DMS53 treated with DMSO at 0.1 percent for 48 hours (cell line): ENCODE measurements around the gene DHPS.
"Not testable (repeated sequence)": the region's sequence is repeated elsewhere in the genome, so short reads cannot be mapped to it uniquely, and the experiment has no call there.

Experiments
- DNase-seq: peaks from one replicate; lab custom pipeline; 2025; ENCODE audit not compliant: unreplicated experiment; lab: John Stamatoyannopoulos, UW

DHPS gene

DNA sequence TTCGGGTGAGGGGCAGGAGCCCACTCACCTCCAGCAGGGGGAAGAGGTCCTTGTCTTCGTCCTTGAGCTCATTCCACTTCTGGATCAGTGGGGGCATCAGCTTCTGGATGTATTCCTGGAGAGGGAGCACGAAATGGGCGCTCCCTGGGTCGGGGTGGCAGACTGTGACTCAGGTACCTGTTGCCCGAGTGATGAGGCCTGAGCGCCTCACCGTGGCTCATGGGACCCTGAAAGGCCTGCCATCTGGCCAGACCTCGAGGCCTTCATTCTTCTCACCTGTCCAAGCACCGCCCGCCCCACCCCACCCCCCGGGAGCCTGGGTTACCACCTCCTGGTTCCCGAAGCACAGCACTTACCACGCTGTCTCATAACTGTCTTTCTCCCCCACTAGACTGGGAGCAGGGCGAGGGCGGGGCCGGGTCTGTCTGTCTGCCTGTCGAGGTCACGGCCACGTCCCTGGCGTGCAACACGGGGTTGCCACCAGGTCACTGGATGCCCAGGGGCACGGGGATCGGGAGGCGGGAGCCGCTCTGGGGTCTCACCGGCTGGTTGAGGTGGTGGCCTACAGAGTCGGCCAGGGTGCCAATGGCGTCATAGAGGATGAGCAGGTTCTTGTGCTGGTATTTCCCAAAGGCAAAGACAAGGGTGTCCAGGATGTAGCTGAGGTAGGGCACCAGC is 24.1 kb upstream of the DHPS start:
- DNase-seq = no peak

DNA sequence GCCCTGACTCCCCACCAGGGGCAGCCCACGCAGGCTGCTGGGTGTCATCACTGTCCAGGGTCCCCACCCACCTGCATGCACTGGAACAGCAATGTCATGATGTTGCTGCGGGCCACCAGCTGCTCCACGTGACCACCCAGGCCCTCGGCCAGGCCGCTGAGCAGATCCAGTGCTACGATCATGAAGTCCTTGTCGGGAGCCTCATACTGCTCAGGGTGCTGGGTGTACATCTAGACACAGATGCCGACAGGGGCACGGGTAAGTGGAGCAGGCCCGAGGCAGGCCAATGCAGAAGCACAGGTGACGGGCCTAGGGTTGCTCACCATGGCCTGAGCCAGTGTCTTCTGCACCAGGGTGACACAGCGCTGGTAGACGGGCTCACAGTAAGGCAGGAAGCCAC is 23.5 kb upstream of the DHPS start:
- DNase-seq = no peak

DNA sequence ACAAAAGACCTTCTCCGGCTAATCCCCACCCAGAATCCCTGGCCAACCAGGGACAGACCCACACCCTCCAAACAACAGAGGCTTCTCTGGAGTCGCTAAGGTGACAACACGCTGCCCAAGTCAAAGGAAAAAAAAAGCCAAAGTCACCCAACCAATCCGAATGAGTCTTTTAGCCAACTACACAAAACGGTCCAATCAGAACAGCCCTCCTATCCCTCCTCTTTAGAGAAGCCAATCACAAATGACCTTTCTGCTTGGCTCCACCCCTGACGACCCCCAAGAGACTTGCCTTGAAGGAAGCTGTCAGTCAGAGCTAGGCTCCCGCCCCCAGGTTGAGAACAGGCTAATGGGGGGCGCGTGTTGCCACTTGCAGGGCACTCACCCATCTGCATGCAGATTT is 21.4 kb upstream of the DHPS start:
- DNase-seq = no peak

DNA sequence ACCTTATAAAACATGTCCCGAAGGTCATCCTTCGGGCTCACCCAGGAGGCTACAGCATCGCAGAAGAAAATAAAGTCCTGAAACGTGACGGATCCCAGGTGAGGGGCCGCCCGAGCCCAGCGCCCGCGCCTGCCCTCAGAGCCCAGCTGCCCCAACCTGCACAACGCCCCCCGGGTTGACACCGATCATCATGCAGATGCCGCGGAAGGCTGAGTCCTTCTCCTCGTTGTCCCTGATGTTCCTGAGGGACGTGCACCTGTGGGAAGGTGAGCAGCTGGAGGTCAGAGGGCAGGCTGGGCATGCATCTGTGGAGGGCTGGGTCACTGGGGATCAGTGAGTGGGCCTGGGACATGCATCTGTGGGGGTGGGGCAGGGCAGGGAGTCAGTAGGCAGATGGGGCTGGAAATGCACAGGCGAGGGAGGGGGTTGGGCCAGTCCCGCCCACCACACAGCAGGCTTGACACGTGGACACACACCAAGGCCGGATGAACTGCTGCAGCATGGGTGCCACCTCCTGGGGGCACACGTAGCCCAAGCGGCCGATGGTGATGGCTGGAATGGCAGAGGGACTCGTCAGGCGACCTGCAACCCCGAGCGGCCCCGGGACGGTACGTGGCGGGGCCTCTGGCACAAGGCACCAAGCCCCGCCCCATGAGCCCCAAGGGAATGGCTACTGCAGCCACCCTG is 20.1 kb upstream of the DHPS start:
- no peak for DNase-seq

DNA sequence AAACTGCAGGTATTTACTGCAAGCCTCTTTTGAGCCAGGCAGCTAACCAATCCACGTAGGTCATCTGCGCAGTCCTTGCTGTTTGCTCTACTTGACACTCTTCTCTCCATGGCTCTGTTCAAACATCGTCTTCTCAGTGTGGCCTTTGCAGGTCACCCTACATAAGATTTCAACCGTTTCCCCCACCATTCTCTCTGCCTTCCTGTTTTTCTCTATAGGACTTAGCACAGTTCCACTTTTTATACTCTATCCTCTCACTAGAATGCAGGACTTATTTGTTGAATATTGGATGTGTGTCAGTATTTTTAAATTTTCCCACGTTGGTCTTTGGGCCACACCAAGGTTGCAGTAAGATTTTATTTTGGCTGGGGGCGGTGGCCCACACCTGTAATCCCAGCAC is 16.5 kb upstream of the DHPS start:
- DNase-seq = no peak

DNA sequence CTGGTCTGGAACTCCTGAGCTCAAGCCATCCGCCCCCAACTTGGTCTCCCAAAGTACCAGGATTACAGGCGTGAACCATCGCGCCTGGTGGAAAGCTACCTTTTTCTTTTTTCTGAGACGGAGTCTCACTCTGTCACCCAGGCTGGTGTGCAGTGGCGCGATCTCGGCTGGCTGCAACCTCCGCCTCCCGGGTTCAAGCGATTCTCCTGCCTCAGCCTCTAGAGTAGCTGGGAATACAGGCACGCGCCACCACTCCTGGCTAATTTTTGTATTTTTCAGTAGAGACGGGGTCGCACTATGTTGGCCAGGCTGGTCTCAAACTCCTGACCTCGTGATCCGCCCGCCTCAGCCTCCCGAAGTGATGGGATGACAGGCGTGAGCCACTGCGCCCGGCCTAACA is 15.7 kb upstream of the DHPS start:
- not testable (repeated sequence) for DNase-seq

DNA sequence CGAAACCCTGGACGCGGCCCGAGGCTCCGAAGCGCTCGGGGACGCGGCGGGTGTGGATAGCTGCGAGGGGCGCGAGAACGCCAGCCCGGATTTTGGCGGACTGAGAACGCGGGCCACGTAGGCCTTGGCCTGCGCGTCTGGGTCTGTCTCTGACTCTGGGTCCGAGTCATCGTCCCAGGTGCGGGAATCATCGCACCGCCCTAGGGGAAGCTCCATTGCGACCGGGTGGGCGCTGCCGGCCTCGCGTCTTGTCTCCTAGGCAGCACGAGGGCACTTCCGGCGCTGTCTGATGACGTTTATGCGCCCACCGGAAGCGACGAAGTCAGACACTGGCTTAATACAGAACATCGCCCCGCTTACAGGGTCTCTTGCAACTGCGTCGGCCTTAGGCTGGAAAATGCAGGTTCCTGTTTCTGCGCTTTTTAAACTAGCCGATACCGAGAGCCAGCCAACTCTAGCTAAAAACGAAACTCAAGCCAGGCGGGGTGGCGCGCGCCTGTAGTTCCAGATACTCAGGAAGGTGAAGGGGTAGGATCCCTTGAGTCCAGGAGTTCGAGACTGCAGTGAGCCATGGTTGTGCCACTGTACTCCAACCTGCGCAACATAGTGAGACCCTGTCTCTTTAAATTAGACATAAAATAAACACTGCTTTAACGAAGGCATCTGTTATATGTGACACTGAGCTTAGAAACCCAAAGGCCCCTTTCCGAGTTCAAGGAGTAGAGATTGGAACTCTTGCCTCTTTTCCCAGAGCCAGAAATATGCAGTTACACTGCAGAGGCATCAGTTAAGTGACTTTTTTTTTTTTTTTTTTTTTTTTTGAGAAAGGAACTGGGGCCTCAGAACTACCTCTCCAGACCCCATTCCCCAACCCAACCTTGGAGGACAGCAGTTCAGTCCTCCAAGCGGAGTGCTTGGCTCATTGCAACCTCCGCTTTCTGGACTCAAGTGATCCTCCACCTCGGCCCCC is 15.0 kb upstream of the DHPS start, which contains the start of gene FBXW9:
FBXW9 (minus strand) TSS at position 266 of the 970 bp plus-strand sequence; CDS start at position 216, 50 bp downstream.
- DNase-seq = peak; percentile 66

DNA sequence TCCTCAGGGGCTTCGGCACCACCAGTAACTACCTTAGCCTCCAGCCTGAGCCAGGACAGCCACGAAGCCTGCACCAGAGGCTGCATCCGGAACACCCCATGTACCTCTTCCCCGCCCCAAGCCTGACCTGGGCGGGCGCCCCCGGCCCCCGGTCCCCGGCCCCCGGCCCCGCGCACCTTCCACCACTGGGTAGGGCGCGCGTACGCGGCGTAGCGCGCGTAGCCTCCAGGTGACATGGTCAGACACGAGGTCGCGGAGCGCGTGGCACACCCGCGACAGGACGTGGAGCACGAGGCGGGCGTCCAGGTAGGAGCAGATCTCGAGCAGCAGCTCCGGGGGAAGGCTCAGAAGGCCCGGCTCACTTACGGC is 14.3 kb upstream of the DHPS start:
- no peak for DNase-seq

DNA sequence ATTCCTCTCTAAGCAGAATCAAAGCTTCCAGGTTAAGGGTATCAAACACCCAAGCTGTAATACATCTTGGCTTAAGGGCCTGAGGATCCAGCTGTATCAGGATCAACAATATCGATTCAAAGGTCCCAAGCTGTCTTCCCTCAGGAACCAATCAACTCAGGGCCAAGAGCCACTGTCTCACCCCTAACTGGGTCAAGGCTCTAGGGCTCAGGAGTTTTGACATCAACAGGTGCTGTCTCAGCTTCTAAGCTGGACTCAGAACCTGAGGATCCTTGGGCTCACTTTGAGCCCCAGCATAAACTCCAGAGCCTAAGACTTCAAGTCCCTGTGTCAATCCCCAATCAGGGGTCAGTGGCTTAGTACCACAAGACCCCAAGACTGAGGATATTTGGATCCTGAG is 13.8 kb upstream of the DHPS start:
- no peak for DNase-seq

DNA sequence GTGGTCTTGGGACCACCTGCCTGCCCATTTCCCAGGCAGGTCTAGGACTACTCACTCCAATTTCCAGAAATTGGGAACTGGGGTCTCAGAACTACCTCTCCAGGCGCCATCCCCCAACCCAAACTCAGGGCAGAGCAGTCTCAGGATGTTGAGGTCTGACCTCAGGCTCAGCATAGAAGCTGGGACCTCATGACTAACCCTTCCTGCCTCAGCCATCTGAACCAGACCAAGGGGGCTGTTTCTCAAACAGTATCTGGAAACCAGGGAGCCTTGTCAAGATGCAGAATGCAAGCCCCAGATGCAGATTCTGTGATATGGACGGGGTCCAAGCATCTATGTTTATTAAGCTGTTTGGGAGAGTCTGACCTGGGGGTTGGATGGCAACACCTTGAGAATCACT is 13.4 kb upstream of the DHPS start:
- no peak for DNase-seq

DNA sequence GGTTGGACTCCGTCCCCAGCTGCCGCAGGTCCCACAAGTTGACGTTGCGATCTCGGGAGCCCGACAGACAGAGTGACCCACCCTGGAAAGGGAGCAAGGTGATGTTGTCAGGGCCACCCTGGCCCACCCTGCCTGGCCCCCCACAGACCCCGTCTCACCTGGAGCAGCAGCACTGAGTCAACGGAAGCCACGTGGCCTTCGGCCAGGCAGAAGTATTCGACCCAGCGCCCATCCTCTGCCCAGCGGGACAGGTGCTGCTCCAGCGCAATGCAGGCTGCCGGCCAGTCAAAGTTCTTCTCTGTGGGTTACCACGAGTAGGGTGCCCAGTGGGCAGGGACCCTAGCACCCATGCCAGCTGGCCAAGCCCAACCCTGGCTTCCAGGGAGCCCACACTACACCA is 13.0 kb upstream of the DHPS start:
- no peak for DNase-seq

DNA sequence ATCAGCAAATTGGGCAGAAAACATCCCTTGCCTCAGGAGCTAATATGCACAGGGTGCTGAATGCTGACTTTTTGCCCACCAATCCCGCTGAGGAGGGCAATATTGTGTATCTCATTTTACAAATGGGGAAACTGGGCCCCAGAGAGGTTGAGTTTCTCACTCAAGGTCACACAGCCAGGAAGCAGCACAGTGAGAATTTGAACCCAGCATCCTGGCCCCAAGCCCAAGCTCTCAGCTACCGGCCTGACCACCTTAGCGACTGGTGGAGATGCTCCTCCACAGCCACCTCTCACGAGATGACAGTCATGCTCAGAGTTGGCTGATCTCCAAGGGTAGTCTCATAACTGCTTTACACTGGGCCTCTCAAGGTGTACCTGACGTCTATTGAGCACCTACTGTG is 11.3 kb upstream of the DHPS start:
- DNase-seq = no peak

DNA sequence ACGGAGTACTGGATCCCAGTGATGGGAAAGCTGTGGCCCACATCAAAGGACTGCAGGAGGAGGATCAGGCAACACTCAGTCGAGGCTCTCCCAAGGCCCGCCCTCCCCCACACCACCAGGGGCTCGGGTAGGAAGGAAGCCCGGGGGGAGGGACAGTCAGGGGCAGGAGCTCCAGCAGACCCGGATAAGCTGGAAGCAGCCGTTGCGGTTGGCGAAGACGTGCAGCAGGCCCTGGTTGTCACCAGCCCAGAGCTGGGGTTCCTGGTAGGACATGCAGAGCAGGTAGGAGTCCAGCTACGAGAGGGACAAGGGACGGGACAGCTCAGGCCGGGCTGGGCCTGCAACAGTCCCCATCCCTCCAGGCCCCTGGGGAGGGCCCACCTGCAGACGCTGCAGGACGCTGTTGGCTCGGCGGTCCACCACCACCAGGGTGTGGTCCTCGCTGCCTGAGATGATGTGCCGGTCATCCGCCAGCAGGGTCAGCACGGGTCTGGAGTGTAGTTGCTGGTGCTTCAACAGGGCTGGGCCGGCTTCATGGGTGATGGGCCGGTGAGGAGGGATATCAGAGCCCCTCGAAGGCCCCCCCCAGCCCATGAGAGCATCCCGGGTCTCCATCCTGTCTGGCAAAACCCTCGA is 8.0 kb upstream of the DHPS start:
- no peak for DNase-seq

DNA sequence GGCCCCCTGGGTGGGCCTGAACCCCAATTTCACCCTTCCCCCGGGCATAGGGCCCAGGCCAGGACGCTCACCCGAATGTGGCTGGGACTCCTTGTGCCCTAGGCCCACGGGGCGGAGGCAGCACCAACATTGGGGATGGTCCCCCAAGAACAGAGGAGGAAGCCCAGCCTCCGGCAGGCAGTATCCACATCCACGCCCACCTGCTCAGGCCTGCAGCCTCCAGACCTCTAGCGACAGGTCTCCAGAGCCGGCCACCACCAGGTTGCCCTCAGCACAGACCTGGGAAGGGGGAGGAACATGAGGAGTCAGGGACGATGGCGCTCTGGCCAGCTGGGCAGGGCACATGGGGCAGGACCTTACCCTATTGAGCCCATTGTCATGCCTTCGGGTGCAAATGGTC is 7.3 kb upstream of the DHPS start:
- DNase-seq = no peak

DNA sequence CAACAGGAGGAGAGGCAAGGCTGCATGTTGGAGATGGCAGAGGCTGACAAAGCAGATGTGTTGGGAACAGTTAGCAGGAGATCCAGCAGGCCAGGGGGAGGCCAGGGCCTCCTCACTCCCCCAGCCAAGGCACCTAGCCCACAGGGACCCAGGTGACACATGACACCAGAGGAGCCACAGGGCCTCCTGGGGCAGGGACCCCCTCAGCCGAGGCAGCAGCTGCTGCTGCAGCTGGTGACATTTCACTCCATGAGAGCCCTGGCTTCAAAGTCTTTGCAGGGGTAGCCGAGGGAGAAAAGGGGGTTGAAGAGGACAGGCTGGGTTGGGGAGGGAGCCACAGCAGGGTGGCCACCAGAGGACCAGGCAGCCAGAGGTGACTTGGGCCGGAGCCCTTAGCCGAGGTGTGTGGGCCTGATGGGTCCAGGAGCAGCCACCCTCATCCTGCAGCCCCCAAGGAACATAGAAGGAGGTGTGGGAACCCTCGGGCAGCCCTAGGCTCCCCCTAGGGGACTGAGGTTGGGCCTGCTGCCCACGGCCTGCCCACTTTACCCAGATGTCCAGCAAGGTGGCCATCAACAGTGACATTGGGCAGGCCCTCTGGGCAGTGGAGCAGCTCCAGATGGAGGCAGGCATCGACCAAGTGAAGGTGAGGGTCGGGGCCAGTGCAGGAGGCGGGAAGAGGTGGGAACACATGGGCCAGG is 6.0 kb upstream of the DHPS start, which contains the start of gene GNG14:
GNG14 (plus strand) TSS at position 503 of the 701 bp plus-strand sequence; CDS start at position 554, 51 bp downstream.
- no peak for DNase-seq

DNA sequence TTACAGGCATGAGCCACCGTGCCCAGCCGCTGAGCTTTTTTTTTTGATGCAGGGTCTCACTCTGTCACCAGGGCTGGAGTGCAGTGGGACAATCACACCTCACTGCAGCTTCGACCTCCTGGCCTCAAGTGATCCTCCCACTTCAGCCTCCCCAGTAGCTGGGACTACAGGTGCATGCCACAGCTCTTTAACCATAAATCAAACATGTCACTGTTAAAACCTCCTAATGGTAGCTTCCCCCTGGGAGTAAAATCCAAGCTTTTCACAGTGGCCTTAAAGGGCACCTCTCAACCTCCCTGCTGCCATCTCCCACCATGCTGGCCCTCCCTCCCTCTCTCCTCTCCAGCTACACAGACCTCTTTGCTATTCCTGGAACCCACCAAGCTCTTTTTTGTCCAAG is 4.2 kb upstream of the DHPS start:
- no peak for DNase-seq

DNA sequence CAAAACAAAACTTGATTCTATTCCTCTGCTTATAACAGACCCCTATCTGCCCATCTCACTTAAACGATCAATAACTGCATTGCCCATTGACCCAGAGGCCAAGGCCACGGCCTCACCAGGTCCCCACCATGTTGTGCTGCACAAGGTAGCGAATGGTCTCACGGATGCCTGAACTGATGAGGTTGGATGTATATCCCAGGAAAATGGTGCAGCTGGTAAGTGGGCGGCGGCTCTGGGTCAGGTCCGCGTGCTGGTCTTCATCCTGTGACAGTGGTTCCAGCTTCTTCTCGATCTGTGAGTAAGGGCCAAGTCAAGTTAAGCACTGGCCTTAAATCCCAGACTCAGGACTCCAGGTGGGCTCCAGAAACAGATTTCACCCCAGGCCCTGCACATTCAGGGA is 1.6 kb downstream of the DHPS start:
- DNase-seq = no peak

DNA sequence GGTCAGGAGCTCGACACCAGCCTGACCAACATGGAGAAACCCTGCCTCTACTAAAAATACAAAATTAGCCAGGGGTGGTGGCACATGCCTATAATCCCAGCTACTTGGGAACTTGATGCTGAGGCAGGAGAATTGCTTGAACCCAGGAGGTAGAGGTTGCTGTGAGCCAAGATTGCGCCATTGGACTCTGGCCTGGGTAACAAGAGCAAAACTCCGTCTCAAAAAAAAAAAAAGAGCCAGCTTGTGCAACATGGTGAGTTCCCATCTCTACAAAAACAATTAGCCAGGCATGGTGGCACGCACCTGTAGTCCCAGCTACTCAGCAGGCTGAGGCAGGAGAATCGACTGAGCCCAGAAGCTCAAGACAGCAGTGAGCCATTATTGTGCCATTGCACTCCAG is 3.6 kb downstream of the DHPS start:
- DNase-seq = not testable (repeated sequence)

DNA sequence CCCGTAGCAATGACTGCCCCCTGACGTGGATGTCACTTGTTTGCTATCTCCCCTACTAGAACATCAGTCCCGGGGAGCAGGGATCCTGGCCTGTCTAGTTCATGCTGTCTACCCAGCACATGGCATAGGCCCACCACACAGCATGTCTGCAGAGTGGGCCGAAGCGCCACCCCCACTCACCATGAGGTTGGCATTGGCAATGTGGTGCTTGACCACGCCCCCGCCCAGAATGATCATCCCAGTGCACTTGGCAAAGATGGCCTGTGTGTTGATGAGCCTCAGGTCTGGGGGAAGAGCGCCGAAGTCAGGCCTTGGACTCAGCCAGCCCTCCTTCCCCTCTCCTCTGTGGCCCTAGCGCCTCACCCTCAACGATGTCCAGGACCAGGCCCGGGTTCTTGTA is 4.8 kb downstream of the DHPS start:
- DNase-seq = no peak

DNA sequence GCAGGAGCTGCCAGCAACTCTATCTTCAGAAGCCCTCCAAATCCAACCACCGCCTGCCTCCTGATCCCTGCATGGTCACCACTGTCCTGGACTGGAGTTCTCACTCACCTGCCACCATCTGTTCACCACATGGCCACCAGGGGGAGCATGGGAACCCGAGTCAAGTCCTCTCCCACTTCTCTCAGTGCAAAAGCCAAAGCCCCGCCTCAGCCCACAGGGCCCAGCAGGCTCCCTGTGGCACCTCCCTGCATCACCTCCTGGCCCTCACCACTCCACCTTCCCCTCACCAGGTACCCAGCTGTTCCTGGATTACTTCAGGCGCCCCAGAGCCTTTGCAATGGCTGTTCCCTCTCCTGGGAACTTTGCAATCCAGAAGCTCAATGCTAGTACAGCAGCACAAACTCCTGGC is 5.3 kb downstream of the DHPS start:
- peak; percentile 19 for DNase-seq

DNA sequence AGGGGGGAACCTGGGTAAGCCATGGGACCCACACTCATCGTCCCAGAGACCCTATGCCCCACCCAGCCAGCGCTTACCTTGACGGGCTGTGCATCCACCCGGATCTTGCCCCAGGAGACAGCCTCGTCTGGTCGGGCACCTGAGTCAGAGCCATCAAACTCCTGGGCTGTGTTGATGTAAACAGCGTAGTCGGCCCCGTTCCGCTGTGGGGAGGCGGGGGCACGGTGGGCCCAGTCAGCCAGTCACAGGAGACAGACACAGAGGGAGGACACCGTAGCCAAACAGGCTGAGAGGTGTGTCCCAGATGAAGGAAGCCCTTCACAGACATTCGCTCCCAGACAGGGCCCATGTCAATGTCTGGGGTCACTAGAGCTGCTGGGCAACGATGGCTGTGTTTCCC is 5.7 kb downstream of the DHPS start:
- DNase-seq = no peak
